ENCODE data around the gene ASCL1. TPM values are rescaled to one million over a fixed set of nuclear protein-coding genes. Genes with fewer than 3 reads are reported as not detected.

Gene ASCL1
- total RNA-seq, 1 donor from 2014 or later = not detected

DNA sequence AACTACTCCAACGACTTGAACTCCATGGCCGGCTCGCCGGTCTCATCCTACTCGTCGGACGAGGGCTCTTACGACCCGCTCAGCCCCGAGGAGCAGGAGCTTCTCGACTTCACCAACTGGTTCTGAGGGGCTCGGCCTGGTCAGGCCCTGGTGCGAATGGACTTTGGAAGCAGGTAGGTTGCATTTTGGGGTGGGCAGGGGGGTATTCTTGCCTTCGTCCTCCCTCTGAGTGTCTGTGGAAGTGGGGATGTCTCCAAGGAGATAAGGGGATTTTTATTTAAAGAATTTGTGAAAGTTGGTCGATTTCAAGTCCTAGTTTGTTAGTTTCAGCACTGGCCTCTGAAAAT, 1.3 kb downstream of the ASCL1 start:
- TF ChIP-seq, protein P1, sequence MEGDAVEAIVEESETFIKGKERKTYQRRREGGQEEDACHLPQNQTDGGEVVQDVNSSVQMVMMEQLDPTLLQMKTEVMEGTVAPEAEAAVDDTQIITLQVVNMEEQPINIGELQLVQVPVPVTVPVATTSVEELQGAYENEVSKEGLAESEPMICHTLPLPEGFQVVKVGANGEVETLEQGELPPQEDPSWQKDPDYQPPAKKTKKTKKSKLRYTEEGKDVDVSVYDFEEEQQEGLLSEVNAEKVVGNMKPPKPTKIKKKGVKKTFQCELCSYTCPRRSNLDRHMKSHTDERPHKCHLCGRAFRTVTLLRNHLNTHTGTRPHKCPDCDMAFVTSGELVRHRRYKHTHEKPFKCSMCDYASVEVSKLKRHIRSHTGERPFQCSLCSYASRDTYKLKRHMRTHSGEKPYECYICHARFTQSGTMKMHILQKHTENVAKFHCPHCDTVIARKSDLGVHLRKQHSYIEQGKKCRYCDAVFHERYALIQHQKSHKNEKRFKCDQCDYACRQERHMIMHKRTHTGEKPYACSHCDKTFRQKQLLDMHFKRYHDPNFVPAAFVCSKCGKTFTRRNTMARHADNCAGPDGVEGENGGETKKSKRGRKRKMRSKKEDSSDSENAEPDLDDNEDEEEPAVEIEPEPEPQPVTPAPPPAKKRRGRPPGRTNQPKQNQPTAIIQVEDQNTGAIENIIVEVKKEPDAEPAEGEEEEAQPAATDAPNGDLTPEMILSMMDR (IDR thresholded peaks at IDR 0.05) = no peak
- Histone ChIP-seq H3K36me3 (no peaks in the 10 kb centered on the region), H3K4me3 (peak overlapping the region; percentile 46 to 62), H3K9me3 (no peaks in the 10 kb centered on the region), H3K27ac (no peak overlapping the region), H3K4me1 (peaks cover 2% of the 10 kb centered on the region in 2 donors), H3K27me3 (no peaks in the 10 kb centered on the region)
- no peak for DNase-seq (ENCODE audit: low spot score in 2 of 2)
- intact Hi-C loops (cut with DNase I) = no loop called here

DNA sequence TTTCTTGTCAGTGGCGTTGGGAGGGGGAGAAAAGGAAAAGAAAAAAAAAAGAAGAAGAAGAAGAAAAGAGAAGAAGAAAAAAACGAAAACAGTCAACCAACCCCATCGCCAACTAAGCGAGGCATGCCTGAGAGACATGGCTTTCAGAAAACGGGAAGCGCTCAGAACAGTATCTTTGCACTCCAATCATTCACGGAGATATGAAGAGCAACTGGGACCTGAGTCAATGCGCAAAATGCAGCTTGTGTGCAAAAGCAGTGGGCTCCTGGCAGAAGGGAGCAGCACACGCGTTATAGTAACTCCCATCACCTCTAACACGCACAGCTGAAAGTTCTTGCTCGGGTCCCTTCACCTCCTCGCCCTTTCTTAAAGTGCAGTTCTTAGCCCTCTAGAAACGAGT, 1.9 kb downstream of the ASCL1 start:
- H3K27me3 ChIP-seq = no peaks in the 10 kb centered on the region
- no peak overlapping the region for H3K4me3 ChIP-seq
- H3K9me3 ChIP-seq = no peaks in the 10 kb centered on the region
- DNase-seq (ENCODE audit: low spot score in 2 of 2) = no peak
- H3K4me1 ChIP-seq = peaks cover 2% of the 10 kb centered on the region in 2 donors
- intact Hi-C loops (cut with DNase I) = no loop called here
- no peaks in the 10 kb centered on the region for H3K36me3 ChIP-seq
- H3K27ac ChIP-seq = no peak overlapping the region
- TF ChIP-seq, protein P1 (IDR thresholded peaks at IDR 0.05) = no peak

DNA sequence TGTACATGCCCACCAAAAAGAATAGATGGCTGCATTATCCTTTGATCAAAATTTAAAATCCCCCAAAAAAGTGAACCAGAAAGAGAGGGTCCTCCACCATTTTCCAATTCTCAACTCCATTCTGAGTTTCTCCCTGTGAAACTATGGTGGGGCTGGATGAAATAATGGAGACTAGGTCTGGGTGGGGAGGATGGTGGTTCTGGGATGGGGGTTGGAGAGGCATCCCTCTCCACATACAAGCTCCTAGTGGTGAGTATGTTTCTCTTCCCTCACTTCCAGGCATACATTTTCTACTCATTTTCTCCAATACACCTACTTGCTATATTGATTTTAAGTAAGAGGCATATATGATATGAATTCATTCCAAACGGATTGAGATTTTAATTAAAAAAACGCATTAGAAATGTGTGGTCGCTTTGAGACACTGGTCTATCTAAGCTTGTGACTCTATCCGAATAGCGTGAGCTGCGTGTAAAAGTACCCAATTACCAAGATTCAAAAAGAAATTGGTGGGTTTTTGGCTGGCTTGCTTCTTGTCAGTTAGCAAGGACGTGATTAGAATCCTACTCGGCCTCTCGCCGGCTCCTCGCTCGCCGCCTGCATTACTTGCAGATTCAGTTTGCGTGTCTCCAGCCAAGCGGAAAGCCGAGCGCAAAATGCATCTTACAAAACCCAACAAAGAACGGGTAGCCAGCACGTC, 3.4 kb downstream of the ASCL1 start:
- TF ChIP-seq, protein P1 (IDR thresholded peaks at IDR 0.05) = no peak
- H3K27me3 ChIP-seq = no peaks in the 10 kb centered on the region
- intact Hi-C loops (cut with DNase I) = no loop called here
- H3K4me3 ChIP-seq = no peak overlapping the region
- DNase-seq (ENCODE audit: low spot score in 2 of 2) = no peak
- no peaks in the 10 kb centered on the region for H3K9me3 ChIP-seq
- H3K36me3 ChIP-seq = no peaks in the 10 kb centered on the region
- H3K27ac ChIP-seq = no peak overlapping the region
- H3K4me1 ChIP-seq = peaks cover 2% of the 10 kb centered on the region in 2 donors

DNA sequence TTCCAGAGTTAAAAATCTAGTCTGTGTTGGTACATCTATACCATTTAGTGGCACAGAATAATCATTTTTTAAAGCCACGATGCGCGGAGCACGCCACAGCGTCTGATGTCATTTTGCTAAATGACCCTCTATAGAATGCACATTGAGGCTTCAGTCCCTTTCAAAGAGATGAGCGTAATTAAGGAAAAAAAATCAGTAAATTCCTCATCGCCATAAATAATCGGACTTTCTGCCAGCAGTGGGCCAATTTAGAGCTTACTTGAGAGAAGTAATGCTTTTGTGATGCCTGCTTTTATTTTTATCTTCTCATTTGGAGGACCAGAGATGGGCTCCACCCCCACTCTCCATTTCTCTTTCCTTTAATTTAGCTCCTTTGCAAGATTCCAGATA, 4.0 kb downstream of the ASCL1 start:
- intact Hi-C loops (cut with DNase I) = no loop called here
- no peaks in the 10 kb centered on the region for H3K9me3 ChIP-seq
- H3K4me3 ChIP-seq = no peak overlapping the region
- no peak overlapping the region for H3K27ac ChIP-seq
- H3K4me1 ChIP-seq = peaks cover 2% of the 10 kb centered on the region in 2 donors
- no peaks in the 10 kb centered on the region for H3K36me3 ChIP-seq
- TF ChIP-seq, protein P1 (IDR thresholded peaks at IDR 0.05) = no peak
- DNase-seq (ENCODE audit: low spot score in 2 of 2) = no peak
- H3K27me3 ChIP-seq = no peaks in the 10 kb centered on the region

DNA sequence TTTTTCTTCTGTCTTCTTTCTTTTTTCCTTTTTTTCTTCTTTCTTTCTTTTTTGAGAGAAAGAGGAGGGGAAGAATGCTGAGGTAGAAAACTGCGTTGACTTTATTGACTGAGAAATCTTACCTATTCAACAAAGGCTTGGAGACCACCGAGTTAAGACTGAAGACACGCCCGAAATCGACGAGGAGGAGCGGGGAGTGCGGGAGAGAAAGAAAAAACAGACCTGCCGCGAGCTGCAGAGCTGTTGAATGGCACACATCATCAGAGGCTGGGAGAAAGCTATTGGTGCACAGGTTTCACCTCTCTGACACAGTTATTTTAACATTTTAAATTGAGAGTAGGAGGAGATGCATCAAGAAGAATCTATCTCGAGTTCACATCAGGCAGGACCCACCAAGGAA, 5.1 kb downstream of the ASCL1 start:
- H3K9me3 ChIP-seq = no peaks in the 10 kb centered on the region
- no peaks in the 10 kb centered on the region for H3K36me3 ChIP-seq
- no peak for DNase-seq (ENCODE audit: low spot score in 2 of 2)
- no peaks in the 10 kb centered on the region for H3K27me3 ChIP-seq
- intact Hi-C loops (cut with DNase I) = no loop called here
- H3K4me1 ChIP-seq = peaks cover 0 to 2% of the 10 kb centered on the region in 2 donors
- TF ChIP-seq, protein P1 (IDR thresholded peaks at IDR 0.05) = no peak
- no peak overlapping the region for H3K27ac ChIP-seq
- no peak overlapping the region for H3K4me3 ChIP-seq

DNA sequence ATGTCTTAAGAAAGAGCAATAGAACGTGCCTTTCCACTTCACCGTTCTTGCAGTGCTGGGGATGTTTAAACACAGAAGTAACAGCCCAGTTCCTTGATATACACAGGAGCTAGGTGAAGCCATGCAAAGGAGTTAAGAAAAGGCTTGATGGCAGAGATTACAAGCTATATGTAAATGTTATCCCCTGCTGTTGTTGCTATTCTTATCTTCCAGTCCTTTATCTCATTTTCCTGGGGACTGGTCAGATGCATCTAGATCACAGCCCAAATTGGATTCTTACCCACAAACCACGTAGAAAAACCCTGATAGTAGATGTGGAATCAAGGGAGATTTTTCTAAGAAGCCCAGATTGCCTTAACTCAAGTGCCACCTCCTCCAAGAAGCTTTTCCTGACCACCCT, 5.5 kb downstream of the ASCL1 start:
- Histone ChIP-seq H3K27ac (no peak overlapping the region), H3K27me3 (no peaks in the 10 kb centered on the region)
- no peak for DNase-seq (ENCODE audit: low spot score in 2 of 2)

More for the DNA sequence above, 5.5 kb downstream of the ASCL1 start:
- no peaks in the 10 kb centered on the region for H3K36me3 ChIP-seq
- intact Hi-C loops (cut with DNase I) = no loop called here
- no peak overlapping the region for H3K4me3 ChIP-seq
- H3K9me3 ChIP-seq = no peaks in the 10 kb centered on the region
- peaks cover 0 to 2% of the 10 kb centered on the region in 2 donors for H3K4me1 ChIP-seq
- TF ChIP-seq, protein P1 (IDR thresholded peaks at IDR 0.05) = no peak
